ENCODE results near the gene CLASRP.

CLASRP gene

DNA sequence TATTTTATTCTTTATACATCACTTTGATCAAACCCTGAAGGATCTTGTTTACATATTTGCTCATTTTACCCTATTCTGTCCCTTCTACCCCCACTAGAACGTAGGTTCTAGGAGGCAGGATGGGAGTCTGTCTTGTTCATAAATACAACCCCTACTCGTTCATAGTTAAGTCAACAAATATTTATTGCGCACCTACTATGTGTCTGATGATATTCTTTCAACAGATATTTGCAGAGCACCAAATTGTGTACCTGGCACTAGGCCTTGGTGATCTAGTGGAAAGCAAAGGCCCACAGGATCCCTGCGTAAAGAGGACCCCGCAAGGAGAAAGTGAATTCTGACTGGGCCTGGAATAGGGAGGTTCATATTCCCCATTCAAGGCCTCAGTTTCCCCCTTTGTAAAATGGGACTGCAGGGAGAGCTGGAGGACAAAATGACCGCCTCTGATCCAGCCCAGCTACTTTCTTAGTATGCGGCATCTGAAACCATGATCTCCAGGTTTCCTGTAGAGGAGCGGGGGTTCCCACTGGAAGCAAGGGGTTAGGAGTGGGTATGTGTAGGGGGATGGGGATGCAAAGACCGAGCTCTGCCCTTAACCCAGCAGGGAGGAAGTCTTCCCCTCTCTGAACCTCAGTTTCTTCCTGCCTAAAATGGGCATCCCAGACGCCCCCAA, 39.7 kb downstream of the CLASRP start:
- no peak for FAIRE-seq
- DNase-seq (ENCODE audit: extremely low spot score, insufficient read length, low read depth): no peak

DNA sequence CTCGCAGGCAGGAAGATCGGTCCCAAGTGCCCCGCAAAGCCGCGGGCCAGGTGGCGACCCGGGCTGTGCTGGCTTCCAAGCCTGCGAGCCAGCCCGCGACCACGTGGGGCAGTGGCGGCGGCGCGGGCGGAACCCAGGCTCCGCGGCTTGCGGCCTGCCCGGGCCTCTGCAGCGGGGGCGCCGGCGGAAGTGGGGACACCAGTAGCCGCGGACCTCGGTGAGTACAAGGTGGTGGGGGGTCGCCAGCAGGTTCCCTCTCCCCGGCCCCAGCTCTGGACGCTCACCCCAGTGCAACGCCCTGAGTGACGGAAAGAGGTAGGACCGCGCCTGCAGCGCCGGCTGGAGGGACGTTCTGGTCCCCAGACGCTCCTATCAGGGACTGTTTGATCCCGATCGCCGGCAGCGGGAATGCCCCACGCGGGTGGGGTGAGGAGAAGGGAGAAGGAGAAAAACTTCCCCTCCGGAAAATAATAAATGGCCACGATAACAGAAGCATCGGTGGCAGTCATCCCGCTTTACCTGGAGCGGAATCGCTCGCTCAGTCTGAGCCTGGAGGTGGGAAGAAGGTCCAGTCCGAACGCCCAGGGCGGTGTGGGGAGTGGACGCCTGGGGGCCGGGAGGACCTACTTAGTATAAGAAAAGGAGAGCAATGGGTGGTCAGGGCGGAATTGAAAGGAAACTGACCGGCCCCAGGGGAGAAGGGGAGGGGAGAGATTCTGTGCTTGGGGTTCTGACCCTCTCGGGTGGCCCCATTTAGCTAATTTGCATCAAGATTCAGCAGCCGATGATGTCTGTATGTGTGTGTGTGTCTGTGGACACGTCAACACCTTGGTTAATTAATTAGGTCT, 40.4 kb downstream of the CLASRP start, which contains the start of gene GEMIN7:
GEMIN7 (plus strand) TSS at position 198 of the 848 bp plus-strand sequence. CDS start 10,855 bp downstream, outside the sequence.
- DNase-seq (ENCODE audit: extremely low spot score, insufficient read length, low read depth): peak; percentile 66
- peak; percentile 85 for FAIRE-seq

DNA sequence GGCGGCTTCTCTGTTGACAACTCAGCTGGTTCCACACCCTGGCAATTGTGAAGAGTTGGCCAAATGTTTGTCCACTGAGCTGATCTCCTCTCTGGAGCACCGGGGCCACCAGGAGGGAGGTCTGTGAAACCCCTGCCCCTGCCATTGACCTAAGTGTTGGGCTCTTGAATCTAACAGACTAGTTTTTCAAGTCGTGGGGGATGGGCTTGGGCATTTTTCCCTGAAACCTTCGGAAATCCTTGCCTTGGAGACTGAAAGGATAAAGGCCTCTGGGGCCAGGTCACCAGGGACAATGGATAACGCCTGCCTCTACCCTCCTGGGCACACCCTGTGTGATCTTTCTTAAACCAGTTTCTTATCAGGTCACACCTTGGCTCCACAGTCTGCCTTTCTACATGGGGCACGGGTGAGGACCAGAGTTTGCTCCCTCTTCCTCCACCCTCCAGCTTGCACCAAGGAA, 41.1 kb downstream of the CLASRP start:
- DNase-seq (ENCODE audit: extremely low spot score, insufficient read length, low read depth) (no peak), FAIRE-seq (no peak)

DNA sequence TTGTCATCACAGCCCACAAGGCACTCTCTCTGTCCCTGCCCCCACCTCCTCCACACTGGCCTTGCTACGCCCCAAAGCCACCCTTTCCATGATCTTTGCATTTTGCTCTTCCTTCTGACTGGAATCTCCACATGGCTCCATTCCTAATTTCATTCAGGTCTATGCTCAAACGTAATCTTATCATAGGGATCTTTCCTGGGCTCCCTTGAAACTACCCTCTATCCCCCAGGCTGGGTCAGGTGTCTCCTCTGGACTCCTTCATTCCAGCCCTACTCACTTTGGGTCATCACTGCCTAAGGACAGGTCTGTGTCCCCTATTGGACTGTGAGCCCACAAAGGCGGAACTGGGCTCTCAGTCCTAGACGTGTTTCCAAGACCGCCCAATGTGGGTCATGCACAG, 43.3 kb downstream of the CLASRP start:
- FAIRE-seq (no peak), DNase-seq (ENCODE audit: extremely low spot score, insufficient read length, low read depth) (no peak)

DNA sequence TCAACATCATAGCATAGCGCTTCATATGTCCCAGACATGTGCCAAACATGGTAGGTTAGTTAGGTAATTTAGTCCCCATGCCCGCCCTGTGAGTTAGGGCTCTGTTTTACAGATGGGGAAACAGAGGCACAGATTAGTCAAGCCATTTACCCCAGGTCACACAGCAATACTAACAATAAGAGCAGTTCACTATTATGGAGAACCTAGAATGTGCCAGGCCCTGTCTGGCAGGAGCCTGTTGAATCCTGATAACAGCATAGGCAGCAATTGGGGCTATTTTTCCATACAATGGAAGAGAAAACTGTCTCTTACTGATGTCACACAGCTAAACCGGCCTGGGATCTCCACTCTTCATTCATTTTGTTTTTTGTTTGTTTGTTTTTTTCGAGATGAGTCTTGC, 47.6 kb downstream of the CLASRP start:
- FAIRE-seq (no peak), DNase-seq (ENCODE audit: extremely low spot score, insufficient read length, low read depth) (no peak)

DNA sequence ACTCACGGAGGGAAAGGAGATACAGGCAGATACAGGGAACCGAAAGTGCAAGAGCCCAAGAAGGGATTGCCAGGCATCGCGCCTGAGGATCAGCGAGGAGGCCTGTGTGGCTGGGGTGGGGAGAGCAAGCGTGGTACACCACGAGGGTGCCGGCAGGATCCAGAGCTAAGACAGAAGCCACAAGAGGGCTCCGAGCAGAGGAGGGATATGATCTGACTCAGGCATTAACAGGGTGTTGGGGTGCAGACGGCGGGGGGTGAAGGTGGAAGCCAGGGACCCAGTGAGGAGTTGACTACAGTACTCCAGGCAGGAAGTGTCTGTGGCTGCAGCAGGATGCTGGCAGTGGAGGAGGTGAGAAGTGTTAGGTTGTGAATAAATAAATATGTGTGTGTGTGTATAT, 48.7 kb downstream of the CLASRP start:
- FAIRE-seq: no peak
- no peak for DNase-seq (ENCODE audit: extremely low spot score, insufficient read length, low read depth)

DNA sequence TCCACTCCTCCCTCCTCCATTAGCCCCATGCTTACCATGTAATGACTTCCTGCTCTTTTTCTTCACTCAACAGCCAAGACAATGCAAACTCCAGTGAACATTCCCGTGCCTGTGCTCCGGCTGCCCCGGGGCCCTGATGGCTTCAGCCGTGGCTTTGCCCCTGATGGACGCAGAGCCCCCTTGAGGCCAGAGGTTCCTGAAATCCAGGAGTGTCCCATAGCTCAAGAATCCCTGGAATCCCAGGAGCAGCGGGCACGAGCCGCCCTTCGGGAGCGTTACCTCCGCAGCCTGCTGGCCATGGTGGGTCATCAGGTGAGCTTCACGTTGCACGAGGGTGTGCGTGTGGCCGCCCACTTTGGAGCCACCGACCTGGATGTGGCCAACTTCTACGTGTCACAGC, 51.2 kb downstream of the CLASRP start:
- no peak for FAIRE-seq
- DNase-seq (ENCODE audit: extremely low spot score, insufficient read length, low read depth): no peak

DNA sequence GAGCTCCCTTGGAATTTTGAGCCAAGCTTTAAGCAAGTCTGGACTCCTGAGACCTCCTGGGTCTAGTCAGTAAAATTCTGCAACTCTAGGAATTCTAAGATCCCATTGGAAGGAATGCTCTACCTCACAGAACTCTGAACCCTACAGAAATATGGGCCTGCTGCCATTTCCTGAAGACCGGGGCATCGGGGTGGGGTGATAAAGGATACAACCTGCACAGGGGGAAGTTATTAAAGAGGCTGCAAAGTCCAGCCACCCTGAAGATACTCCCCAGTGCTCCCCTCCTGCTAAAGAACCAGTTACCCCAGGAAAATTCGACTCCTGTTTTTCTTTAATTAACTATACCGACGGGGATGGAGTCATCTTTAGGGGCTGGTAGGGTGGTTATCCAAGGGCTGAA, 51.8 kb downstream of the CLASRP start:
- FAIRE-seq (no peak), DNase-seq (ENCODE audit: extremely low spot score, insufficient read length, low read depth) (no peak)

DNA sequence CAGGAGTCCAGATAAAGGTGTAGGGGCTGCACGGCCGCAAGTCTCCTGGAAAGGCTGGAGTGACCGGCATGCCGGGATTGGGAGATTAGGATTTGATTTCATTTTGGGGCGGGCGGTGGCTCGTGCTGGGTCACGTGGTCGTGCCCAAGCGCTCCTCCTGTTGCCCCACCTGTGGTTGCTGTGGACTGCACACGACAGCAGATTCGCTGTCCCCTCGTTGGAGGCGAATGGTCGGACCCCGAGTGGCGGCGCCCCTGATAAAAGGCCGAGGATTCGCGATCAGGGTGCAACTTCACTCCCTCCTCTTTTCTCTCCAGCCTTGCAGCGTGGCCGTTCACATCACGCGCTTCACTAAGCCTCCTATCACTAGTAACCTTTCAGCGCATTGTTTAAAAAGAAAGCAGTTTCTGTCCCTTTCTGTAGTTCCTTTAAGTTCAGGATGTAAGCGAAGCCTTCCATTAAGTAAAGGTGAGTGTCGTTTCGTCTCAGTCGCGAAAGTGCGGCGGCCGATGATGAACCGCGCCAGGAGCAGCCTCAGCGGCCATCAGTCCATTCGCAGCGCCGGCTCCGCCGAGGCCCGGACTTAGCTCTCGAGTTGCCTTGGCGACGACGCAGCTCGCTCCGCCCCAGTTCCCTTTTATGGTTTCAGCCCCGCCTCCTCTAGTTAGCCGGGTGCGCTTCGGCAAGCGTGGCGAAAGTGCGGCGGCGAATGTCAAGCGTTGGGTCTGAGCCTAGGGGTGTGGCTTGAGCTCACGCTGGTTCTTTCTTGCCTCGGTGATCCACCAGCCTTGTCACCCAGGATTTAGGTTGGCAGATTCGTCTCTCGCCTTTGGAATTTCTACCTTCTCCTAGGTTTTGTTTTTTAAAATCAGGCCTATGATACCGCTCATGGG, 52.4 kb downstream of the CLASRP start:
- peak; percentile 100 for FAIRE-seq
- peak; percentile 83 for DNase-seq (ENCODE audit: extremely low spot score, insufficient read length, low read depth)

DNA sequence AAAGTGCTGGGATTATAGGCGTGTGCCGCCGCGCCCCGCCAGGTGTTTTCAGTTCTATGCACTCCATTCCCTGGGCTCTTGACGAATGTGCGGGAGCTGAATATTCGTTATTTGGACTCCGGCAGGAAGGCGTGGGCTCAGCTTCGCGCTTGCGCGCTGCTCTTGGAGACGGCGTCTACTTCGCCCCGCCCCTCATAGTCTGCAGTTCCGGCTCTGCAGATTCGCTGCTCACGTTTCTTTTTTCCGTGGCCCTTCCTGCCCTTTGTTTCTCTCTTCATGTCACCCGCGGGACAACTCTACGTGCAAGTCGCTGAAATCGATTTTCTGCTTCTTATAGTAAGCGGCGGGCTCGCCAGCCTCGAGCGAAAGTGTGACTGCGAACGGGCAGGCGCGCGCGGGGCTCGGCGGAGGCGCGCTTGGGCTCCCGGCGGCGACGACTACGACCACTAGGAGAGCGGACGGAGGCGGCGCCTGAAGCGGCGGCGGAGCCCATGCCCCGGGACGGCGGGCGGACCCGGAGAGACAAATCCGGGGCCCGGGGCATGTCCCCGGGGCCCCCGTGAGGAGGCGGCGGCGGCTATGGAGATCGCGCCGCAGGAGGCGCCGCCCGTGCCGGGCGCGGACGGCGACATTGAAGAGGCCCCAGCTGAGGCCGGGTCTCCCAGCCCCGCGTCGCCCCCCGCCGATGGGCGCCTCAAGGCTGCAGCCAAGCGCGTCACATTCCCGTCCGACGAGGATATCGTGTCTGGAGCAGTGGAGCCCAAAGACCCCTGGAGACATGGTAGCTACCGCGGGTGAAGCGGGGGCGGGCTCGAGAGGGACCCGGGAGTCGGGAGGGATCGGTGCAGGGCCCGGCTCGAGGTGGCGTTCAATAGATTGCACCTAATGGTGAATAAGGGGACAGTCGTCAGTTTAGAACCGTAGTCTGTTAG, 54.2 kb downstream of the CLASRP start, which contains the start of gene PPP1R37:
PPP1R37 (plus strand) TSS at position 433 of the 932 bp plus-strand sequence; CDS start at position 580, 147 bp downstream.
- DNase-seq (ENCODE audit: extremely low spot score, insufficient read length, low read depth): peak; percentile 96
- peak; percentile 98 for FAIRE-seq

DNA sequence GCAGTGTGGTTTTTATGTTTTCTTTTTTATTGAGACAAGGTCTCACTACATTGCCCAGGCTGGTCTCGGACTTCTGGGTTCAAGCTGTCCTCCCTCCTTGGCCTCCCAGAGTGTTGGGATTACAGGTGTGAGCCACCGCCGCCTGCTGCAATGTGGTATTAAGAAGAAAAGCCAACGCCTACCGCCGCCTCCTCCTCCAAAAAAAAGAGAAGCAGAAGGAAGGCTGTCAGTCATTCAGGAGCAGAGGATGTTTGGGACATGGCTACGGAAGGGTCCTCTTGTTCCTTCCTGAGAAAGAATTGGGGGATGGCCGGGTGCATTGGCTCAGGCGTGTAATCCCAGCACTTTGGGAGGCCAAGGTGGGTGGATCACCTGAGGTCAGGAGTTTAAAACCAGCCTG, 55.3 kb downstream of the CLASRP start:
- FAIRE-seq: no peak

DNA sequence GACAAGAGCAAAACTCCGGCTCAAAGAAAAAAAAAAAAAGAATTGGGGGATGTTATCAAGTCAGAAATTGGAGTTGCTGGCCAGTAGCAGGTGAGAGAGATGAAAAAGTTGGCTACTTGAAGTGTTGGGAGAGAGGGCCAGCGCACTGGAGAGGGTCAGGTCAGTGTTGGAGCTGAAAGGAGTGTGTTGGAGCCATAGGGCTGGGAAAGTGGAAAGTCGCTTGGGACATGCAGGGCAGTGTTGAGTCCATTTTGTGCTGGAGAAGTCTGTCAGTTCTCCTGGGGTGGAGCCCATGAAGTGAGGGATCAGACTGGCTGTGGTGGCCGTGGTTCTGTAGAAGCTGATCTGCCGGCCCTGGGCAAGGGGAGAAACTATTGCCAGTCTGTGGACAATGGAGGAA, 55.9 kb downstream of the CLASRP start:
- FAIRE-seq (no peak), DNase-seq (ENCODE audit: extremely low spot score, insufficient read length, low read depth) (no peak)

More for the DNA sequence above, 55.3 kb downstream of the CLASRP start:
- no peak for DNase-seq (ENCODE audit: extremely low spot score, insufficient read length, low read depth)

DNA sequence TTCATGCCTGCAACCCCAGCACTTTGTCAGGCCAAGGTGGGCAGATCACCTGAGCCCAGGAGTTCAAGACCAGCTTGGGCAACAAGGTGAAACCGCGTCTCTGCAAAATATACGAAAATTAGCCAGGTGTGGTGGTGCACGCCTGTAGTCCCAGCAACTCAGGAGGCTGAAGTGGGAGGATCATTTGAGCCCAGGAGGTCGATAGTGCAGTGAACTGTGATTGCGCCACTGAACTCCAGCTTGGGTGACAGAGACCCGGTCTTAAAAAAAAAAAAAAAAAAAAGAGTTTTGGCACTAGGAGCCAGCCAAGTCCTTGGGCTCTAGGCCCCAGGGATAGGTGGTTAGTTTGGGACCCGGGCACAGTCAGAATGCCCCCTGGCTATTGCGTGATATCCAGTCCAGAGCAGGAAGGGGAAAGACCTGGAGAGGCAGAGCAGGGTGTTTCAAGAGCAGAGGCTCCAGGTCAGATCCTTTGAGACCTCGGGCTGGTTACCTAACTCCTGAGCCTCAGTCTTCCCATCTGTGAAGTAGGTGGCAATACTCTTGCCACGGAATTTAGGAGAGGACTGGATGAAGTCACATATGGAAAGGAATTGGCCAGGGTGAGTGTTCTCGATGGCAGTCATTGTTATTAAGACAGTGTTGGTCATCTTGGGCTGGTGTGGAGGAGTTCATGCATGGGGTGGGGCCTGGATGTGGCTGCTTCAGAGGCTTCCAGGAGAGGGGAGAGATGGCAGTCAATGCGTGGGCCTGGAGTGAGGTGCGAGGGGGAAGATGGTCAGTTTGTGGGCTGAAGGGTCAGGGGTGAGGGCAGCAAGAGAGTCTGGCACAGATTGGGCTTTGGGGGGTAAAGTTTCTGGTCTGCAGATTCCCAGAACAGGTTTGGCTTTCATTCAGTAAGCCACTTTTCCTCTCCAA, 56.9 kb downstream of the CLASRP start:
- DNase-seq (ENCODE audit: extremely low spot score, insufficient read length, low read depth) (no peak), FAIRE-seq (no peak)

DNA sequence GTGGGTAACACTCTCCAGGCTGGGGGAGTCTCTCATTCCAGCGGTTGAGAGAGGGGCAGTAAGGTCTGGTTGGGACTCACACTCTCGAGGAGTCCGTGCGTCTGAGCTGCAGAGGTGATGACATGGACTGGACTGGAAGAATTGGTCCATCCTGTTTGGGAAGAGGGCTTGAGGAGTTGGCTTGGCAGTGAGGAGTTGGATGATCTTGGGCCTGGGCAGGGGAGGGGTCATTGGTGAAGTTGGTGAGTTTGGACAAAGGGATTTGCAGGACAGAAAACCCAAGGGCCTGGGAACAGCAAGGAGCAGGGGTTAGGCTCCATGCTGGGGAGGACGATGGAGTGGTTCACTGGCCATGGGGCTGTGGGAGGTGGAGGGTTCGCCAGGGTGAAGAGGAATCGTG, 57.9 kb downstream of the CLASRP start:
- no peak for FAIRE-seq

DNA sequence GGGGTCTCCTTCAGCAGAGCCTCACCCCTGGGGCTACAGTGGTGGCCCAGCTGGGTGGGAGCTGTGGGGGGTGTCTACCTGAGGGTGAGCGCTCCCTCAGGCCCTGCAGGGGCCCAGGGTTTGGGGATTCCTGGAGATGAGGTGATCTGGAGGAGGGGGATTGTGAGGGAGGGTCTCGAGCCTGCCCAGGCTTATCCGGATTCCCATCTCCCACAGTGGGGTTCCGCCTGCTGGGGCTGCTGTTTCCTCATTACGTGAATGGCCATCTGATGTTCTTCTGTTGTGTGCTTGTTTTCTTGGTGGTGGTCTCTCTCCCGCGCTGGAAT, 58.6 kb downstream of the CLASRP start:
- FAIRE-seq: no peak
- no peak for DNase-seq (ENCODE audit: extremely low spot score, insufficient read length, low read depth)

More for the DNA sequence above, 57.9 kb downstream of the CLASRP start:
- DNase-seq (ENCODE audit: extremely low spot score, insufficient read length, low read depth): no peak

DNA sequence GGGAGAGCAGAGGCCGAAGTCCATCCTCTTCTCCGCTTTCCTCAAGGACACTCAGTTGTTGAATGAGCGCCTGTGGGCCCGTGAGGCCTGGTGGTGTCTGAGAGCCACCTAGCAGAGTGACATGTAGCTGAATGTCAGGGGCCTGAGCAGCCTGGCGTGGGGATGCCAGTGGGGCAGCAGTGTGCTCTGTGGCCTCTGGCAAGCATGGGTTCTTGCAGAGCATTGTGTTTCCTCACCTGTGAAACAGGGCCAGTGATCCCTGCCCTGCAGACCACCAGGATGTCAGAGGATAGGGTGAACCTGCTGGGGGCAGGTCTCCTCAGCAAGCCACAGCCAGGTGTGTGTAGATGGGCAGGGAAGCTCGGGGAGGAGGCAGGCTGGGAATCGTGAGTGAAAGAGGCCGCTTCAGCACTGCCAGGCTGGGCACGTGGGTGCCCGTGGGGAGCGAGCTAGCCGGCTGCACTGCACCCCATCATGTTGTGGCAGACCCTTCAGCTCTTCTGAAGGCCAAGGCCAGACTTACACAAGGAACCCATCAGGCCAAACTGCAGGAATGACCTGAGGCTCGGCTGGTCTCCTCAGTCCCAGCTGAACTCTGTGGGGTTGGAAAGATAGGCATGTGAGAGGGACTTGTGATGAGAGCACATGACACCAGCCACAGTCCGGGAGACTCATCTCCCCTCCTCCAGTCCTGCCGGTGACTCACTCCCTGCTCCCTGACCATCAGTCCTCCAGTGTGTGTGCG, 59.1 kb downstream of the CLASRP start:
- FAIRE-seq (no peak), DNase-seq (ENCODE audit: extremely low spot score, insufficient read length, low read depth) (no peak)
